NCI-H748 (cell line): ENCODE results near the gene BCL11A.
A peak's percentile ranks its signal among the peaks of the same experiment; 100 is the strongest.

ENCODE experiments used
- DNase-seq: peaks from one replicate; lab custom pipeline; 2025; ENCODE audit not compliant: unreplicated experiment; lab: John Stamatoyannopoulos, UW

The BCL11A gene

DNA sequence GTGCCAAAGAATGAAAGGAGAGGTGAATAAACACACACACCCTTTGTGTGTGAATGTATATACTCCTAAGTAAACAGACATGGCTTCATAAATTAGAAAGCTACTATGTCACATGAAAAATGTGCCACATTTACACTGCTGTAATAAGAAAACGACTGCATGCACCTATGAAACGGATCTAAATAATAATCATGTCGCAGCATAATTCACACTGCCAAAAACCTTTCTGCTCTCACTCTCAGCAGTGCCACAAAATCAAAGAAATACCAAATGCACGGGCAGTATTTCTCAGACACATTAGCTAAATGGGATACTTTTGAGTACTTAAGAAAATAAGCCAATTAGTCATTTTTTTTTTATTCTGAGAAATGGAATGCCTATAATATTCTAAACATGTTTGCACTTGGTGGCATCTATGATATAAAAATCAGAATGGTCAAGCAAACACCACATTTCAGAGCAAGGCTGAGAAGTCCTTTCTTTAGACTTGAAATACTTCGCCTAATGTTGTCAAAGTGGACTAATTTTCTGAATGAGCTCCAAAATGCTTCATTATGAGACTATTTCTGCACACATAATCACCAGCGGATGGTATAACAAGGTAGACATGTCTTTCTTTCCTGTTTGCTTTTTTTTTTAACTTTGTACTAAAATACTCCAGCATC lies 6.6 kb downstream of the BCL11A start:
- peak; percentile 33 for DNase-seq

DNA sequence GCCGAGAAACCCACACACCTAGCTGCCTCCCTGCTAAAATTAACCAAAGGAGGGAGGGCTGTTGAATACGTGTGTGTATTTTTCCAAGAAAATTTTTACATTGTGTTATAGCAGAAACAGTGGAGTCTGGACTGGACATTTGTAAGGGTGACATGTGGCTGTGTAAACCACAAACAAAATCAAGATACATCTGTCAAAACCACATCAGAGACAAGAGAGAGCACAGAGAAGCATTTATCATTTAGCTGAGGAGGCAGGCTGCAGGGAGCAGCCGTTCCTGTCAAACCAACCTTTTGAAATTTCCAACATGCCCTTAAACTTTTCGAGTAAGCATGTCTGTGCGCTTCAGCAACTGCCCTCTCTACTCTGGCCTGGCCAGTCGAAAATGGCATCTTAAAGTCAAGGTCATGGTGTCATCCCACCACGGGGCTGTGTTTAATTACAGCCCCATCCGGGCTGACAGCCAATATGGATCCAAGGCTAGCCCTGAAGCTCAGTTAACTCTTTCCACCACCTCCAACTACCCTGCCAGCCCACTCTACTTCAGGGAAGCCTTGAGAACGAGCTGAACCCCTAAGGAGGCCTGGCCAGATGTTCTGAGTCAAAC lies 8.4 kb downstream of the BCL11A start:
- DNase-seq = no peak

GRCh38 chr2:60544062-60544461 lies 9.4 kb downstream of the BCL11A start:
- no peak for DNase-seq

- no peak for DNase-seq
Observed at GRCh38 chr2:60541056-60541651, 12.3 kb downstream of the BCL11A start.

DNA sequence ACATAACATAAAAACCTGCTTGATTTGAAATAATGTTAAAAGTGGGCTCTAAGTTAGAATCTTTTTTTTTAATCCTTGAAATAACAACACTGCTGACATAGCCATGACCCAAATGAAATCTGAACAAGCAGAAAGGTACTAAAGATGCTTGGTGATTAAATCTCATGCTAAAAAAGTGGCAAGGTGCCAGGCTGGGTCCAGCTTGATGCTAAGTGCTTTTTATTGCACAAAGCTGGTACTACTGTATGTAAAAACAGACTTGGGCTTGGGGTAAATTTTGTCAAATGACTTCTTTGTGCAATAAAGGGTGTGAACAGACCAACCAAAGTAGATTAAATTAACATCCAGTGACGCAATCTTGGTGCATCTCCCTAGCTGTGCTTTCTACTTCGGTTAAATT lies 13.4 kb downstream of the BCL11A start:
- peak; percentile 23 for DNase-seq

GRCh38 chr2:60539140-60539539 lies 14.3 kb downstream of the BCL11A start:
- no peak for DNase-seq

- no peak for DNase-seq
Observed at GRCh38 chr2:60538101-60538500, 15.4 kb downstream of the BCL11A start.

- DNase-seq = no peak
Observed at GRCh38 chr2:60536746-60537145, 16.7 kb downstream of the BCL11A start.

- DNase-seq = no peak
Observed at GRCh38 chr2:60535685-60536312, 17.7 kb downstream of the BCL11A start.

- no peak for DNase-seq
Observed at GRCh38 chr2:60534892-60535684, 18.4 kb downstream of the BCL11A start.

- no peak for DNase-seq
Observed at GRCh38 chr2:60534052-60534685, 19.3 kb downstream of the BCL11A start.

DNA sequence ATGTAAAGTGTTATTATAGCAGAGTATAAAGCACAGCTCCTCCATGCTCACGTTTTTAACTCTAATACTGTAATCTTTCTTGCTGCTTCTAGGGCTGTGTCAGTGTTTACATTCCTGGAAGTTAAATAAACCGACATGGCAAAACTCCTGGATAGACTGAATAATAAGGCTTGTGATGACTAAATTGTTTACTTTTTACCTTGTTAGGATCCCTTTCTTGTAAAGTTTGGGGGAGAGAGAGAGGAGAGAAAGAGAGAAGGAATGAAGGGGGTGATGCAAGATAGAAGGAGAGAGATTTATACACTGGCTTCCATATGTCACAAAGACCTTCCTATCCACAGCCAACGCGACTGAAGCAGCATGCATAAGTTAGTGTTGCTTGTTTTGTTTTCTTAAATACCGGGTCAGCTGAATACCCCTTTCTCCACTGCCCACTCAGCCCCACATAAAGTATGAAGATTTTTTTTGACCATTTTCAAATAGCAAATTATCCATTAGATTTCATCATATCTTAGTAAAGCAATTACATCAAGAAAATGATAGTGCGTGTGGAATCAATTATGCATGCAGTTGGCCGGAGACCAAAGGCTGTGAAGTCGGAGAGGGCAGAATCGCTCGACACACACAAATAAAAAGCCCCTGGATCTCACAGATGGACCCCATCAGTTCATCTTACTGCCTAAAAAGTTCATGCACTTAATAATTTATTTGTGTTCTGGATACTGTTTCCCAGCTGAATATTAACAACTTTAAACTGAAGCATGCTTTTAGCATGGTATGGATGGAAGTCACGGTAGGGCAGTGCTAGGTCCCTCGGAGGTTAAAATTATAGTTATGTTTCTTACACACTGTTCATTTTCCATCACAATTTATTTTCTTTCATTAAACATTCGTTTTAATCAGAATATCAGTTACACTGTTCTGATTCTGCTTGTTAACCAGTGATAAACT lies 20.1 kb downstream of the BCL11A start:
- DNase-seq = no peak

DNA sequence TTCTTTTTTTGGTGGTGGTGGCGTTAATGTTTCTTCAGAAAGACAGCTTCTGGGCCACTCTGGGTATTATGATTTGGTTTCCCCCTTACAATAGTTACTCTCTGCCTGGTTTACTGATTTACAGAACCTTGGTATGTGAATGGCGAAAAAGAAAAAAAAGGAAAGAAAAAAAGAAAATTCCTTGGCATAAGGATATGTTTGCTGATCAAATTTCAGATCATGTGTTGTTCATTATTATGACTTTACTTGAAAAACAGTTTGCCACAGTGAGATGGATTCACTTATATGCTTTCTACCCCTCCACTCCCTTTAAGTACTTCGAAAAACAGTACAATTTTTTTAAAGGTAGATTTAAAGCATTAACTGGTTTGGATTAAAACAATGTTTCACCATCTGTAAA lies 21.0 kb downstream of the BCL11A start:
- no peak for DNase-seq

DNA sequence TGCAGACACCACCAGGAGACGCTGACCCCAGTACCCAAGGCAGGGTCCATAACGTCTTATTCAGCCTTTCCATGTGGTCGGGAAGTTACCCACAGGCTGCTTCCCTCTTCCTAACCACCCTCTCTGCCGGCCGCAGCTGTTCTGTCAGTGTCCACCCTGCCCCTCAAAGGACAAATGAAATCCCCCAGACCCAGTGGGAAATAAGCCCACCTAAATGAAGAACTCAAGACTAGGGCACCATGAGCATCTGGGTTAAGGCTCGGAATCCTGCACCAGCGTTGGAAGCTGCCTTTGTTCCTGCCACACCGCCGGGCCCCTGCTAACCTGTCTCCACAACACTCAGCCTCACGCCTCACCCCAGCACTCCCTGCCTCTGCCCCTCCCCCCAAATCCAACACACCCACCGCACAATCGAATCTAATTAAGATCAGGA lies 21.7 kb downstream of the BCL11A start:
- DNase-seq = no peak

DNA sequence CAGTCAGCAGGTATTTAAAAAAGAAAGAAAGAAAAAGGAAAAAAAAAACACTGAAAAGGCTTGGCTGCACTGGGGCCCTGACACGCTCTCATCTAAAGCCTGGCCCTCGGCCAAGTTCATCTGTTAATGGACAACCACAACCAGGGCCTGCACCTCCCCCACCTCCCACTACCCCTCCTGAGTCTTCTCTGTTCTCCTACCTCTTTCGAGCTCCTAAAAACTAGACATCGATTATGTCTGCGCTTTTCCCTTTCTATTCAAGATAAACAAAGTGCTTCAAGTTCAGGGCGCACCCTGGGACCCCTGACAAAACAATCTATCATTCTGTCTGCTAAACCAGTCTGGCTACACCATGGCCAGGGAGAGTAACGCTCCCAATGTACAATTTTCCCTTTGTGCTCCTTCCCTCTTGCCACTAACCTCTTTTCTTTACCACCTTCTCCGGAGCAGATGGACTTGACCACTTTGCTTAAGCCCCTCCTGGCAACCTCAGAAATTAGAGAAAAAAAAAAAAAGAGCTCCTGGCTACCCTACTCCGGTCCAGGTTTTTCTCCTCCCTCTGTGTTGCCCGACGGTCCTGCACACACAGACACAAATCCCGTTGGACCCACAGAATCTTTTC lies 22.7 kb downstream of the BCL11A start:
- peak; percentile 80 for DNase-seq

GRCh38 chr2:60529785-60530627 lies 23.4 kb downstream of the BCL11A start:
- DNase-seq = peak; percentile 36

DNA sequence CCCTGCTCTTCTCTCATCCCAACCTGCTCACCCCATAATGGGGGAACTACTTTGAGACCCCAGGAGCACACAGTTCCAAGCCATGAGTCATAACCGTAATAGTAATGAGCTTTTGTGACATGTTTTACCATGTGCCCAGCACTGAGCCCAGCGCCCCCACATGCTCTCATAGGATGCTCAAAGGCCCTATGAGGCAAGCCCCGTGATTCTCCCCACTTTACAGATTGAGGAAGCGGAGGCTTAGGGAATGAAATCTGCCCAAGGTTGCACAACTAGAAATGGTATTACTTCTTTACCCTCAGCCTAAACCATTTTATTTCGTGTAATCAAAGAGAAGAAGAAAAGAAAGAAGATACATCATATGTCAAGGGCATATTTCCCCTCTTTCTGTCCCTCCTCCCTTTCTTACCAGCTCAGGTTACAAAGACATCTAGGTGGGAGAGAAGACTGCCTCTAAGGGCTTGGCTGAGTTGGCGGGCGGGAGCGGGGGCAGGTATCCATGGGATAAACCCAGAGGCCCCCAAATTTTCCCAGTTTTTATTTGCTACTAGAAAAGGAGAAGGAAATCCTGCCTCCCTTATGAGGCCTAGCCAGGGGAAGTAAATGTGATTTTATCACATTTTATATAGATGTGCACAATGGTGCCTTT lies 24.2 kb downstream of the BCL11A start:
- DNase-seq = no peak
